Motor neuron (in vitro differentiated cells): ENCODE data around the gene FOXK1. TPM values are rescaled to one million over a fixed set of nuclear protein-coding genes. Genes with fewer than 3 reads are reported as not detected.

ENCODE experiments used
- ATAC-seq, 8 experiments: fragments of 200-7000 bp; cut with Tn5 transposase; replicated peaks in 6 of 8; 2 replicates each; pipeline ENCODE4 v1.8.0; 2021; ENCODE audit warnings: mild to moderate bottlenecking in 8 of 8, moderate library complexity in 8 of 8
- H3K27ac ChIP-seq, 2 donors: fragments of 250-450 bp; sonication (Bioruptor Pico); 2 replicates each; pipeline ENCODE4 v1.9.0; 2021; ENCODE audit warnings: antibody characterized with exemption in 2 of 2, mild to moderate bottlenecking in 2 of 2, moderate library complexity in 1 of 2
- H3K4me1 ChIP-seq, 2 donors: fragments of 250-450 bp; sonication (Bioruptor Pico); replicated peaks in 1 of 2; 2 replicates each; pipeline ENCODE4 v1.6.1; 2021; ENCODE audit warnings: antibody characterized with exemption in 2 of 2, mild to moderate bottlenecking in 2 of 2, moderate library complexity in 1 of 2
- H3K4me3 ChIP-seq, 5 donors: fragments of 250-450 bp; sonication (Bioruptor Pico); 2 replicates each; pipeline ENCODE4 v1.9.0; 2021; ENCODE audit warnings: antibody characterized with exemption in 5 of 5, mild to moderate bottlenecking in 5 of 5, moderate library complexity in 4 of 5
- WGBS, 10 experiments: fragments of 450-650 bp; shearing (Covaris generic); methylation state at CpG; one replicate each; pipeline ENCODE4 v1.0.0; 2022; 5-methylcytosine and 5-hydroxymethylcytosine counted together
- in situ Hi-C, 9 experiments: fragments of 400-800 bp; cut with MboI; loops; one replicate each; pipeline ENCODE4 v1.15.0; 2021; ENCODE audit warnings: low sequenced_read_pairs in 9 of 9, low pct_unique_long_range_greater_than_20kb in 2 of 9; ENCODE audit not compliant: unreplicated experiment in 9 of 9
- total RNA-seq, 8 experiments: library from RNA; unstranded; fragments of 300-600 nt; gene quantifications; 2 replicates each; pipeline versions ENCODE4 v1.2.3 to v1.2.4, GENCODE V29; 2022

Gene FOXK1
- total RNA-seq, 8 experiments from 2014 or later = 14.8 to 61.7 (median 24.5) TPM

DNA sequence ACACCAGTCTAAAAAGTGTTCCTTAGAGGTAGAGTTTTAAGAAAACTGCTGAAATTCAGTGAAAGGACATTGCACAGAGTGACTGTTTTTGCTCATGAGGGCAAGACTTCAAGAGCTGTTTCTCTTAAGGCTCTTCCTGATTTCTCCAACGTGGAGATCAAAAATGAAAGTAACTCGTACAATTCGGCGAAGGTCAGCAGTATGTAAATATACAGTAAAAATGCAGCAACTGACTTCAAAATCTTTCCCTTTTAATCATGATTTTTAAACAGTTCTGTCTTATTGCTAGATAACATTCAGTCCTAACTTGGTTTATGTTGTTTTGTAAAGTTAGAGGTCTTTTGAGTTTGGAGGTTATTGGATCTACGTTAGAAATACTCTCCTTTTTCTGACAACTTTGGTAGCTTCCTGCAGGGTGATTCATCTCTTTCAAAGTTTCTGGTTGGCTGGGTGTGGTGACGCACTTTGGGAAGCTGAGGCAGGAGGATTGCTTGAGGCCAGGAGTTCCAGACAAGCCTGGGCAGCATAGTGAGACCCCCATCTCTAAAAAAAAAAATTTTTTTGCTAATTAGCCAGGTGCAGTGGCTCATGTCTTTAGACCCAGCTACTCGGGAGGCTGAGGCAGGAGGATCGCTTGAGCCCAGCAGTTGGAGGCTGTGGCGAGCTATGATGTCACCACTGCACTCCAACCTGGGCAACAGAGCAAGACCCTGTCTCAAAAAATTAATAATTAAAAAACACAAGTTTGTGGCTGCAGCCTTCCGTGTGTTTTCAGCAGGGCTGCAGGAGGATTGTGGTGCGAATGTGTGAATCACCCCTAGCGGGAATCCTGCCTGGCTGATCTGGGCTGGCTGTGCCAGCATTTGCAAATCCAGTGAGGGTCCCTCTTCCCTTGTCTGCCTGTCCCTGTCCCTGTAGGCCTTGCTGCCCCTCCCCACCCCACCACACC is 64.2 kb downstream of the FOXK1 start:
- WGBS, 10 experiments = 40 to 100% (median 85%) methylated on average over 1 to 11 of the region's 12 CpGs; no CpG with 5 or more reads in 1 of the 10 experiments
- peak overlapping the region in 1 of 2 donors; percentile 91 for H3K27ac ChIP-seq
- no peak overlapping the region for H3K4me3 ChIP-seq
- ATAC-seq = peak in 2 of 8 experiments; percentile 4
- peaks cover 19 to 26% of the 10 kb centered on the region in 2 donors for H3K4me1 ChIP-seq
- in situ Hi-C loops = no loop called here

DNA sequence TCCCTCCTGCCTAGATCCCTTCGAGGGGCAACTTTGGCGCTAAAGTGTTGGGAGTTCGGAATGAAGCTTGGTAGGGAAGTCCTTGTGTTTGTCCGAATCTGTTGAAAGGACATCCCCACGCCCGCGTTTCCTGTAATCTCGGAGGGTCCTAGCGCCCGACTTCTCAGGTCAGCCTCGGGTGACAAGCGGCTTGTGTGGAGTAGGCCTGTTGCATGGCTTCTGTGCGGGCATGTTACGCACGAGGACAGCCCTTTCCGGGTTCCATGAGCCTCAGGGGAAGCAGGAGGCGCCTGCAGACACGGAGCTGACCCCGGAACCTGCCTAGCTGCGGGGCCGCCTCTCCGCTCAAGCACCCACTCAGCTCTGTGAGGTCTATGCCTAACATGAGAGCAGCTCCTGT is 64.9 kb downstream of the FOXK1 start:
- H3K4me3 ChIP-seq = no peak overlapping the region
- H3K27ac ChIP-seq = no peak overlapping the region
- ATAC-seq = no peak
- in situ Hi-C loops = no loop called here
- H3K4me1 ChIP-seq = peaks cover 19 to 26% of the 10 kb centered on the region in 2 donors
- 81 to 100% (median 94%) methylated on average over 1 to 13 of the region's 22 CpGs; no CpG with 5 or more reads in 2 of the 10 experiments for WGBS, 10 experiments

DNA sequence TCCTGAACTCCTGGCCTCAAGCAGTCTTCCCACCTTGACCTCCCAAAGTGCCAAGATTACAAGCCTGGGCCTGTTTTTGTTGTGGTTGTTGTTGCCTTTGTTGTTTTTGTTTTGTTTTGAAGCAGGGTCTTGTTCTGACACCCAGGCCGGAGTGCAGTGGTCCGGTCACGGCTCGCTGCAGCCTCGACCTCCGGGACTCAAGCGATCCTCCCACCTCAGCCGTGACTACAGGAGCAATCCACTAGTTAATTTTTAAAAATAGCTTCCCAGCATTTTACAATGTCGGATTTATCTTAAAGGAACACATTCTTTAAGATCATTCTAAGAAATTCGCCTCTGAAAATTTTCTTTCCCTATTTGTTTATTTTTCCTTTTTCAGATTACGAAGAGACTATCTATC is 65.7 kb downstream of the FOXK1 start:
- WGBS, 10 experiments = 88 to 100% (median 96%) methylated on average over 1 to 11 of the region's 11 CpGs
- Histone ChIP-seq H3K27ac (no peak overlapping the region), H3K4me1 (peaks cover 19 to 26% of the 10 kb centered on the region in 2 donors), H3K4me3 (no peak overlapping the region)
- ATAC-seq = no peak
- in situ Hi-C loops = no loop called here

DNA sequence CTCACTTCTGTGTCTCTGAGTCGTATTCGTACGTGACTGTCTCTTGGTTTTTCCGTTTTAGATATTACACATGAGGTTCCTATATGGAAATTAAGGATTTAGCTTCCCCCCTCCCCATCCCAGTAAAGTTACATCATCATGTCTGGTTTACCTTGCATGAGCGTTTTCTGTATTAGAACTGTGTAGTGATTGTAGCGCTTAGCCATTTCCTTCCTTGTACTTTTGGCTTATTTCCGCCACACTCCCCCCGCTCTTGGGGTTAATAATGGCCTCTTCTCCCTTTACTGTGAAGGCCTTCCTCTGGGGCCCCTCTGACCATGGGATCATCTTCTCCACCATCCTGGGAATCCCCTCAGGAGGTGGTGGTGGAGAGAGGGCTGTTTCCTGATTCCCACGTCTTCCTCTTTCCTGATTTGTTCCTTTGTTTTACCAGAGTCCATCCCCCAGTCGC is 66.2 kb downstream of the FOXK1 start:
- 82 to 100% (median 91%) methylated on average over 2 to 9 of the region's 10 CpGs for WGBS, 10 experiments
- ATAC-seq = no peak
- peaks cover 19 to 26% of the 10 kb centered on the region in 2 donors for H3K4me1 ChIP-seq
- H3K27ac ChIP-seq = no peak overlapping the region
- in situ Hi-C loops = no loop called here
- no peak overlapping the region for H3K4me3 ChIP-seq

DNA sequence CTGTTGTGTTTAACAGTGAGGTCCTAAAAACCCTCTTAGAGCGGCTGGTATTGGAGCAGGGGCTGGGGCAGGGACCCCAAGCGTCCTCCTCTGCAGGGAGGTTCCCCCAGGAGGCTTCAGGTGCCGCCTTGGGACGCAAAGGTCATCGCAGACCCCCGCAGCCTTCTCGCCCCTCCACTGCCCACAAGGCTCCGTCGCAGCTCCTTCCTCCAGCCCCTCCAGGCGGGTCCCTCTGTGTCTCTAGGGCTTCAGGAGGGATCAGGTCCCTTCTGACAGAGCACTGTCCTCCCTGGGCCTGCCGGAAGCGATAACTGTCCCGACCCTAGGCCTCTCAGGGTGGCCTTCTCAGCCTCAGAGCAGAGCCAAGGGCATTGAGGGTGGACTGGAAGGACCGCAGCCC is 67.3 kb downstream of the FOXK1 start:
- ATAC-seq = no peak
- Histone ChIP-seq H3K27ac (no peak overlapping the region), H3K4me1 (peaks cover 14 to 18% of the 10 kb centered on the region in 2 donors), H3K4me3 (no peak overlapping the region)
- 96 to 100% (median 100%) methylated on average over 4 to 5 of the region's 14 CpGs; no CpG with 5 or more reads in 7 of the 10 experiments for WGBS, 10 experiments
- in situ Hi-C loops = no loop called here

DNA sequence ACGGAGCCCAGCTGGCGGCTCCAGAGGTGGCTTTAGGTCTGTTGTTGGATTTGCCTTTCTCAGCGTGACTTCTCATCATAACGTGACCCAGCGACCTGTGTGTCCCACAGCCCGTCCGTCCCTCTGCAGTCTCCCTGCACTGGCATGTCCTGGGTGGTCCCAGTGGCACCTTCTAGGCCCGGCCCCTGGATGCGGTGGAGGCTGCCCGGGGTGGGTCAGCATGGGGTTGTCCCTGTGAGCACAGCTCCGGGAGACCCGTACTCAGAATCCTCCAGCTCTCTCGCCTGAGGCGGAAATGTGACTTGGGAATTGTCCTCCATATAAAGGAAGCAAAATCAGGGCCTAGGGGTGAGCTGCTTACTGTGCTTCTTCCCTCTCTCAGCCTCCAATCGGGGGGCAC is 67.7 kb downstream of the FOXK1 start:
- ATAC-seq = no peak
- H3K4me1 ChIP-seq = peaks cover 10 to 13% of the 10 kb centered on the region in 2 donors
- in situ Hi-C loops = no loop called here
- H3K27ac ChIP-seq = no peak overlapping the region
- H3K4me3 ChIP-seq = no peak overlapping the region
- 80 to 93% methylated on average over 1 to 8 of the region's 15 CpGs; no CpG with 5 or more reads in 8 of the 10 experiments for WGBS, 10 experiments

DNA sequence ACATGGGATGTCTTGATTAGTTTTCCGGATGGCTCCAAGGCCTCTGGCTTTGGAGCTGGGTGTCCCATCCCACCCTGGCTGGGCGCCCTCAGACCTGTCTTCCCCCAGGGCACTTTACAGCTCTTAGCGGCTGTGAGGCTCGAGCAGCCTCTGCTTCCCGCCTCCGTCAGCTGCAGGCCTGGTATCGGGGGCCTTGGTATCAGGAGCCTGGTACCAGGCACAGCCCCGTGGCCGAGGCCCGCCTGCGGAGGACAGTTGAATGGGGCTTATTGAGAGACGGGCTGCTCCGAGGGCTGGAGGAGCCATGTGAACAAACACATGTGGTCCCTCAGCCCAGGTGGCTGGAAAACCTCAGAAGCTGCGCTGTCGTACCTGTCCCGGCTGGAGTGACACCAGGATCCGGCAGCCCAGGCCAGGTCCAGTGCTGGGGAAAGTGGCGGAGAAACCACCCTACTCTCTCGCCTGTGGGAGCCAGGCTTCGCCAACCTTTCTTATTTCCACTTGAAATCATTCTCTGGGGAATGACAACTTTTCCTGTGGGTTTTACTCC is 69.4 kb downstream of the FOXK1 start:
- in situ Hi-C loops = no loop called here
- 80 to 100% methylated on average over 2 to 4 of the region's 20 CpGs; no CpG with 5 or more reads in 8 of the 10 experiments for WGBS, 10 experiments
- ATAC-seq = no peak
- Histone ChIP-seq H3K27ac (no peak overlapping the region), H3K4me3 (no peak overlapping the region), H3K4me1 (peaks cover 0 to 3% of the 10 kb centered on the region in 2 donors)

DNA sequence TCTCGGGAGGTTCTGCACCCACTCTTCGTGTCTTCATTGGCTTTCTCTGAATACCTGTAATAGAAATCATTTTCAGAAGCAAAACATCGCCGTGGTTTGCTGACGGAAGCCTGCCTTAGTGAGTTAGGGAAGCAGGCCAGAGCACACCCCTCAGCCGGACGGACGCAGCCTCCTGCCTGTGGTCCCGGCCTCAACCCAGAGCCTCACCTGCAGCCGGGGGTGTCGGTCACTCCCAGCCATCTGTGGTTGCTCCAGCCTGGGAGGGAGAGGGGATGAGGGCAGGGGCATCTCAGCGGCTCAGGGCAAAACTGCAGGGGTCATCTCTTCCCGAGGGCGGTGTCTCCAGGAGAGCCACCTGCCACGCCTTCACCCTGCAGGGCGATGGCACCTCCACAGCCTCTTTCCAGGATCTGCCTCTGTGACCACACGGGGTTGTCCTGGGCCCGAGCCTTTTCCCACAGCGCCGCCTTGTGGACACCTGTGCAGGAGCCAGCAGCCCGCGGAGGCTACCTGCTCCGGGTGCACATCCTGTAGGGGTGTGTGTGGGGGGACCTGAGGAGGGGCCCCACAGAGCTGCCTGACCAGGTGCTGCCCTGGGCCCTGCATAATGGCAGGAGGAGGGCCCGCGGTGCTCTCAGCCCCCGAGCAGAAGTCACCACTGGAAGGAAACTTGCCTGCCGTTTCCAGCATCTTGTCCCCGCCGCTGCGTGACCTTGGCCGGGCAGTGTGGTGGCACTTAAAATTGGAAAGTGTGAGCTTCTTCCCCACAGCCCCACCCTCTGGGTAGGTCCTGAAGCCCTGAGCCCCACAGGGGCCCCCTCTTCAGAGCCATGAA is 71.7 kb downstream of the FOXK1 start:
- peaks cover 0 to 3% of the 10 kb centered on the region in 2 donors for H3K4me1 ChIP-seq
- peak; percentile 86 to 97 (median 91) for ATAC-seq
- WGBS, 10 experiments = 60 to 100% (median 91%) methylated on average over 1 to 11 of the region's 31 CpGs; no CpG with 5 or more reads in 6 of the 10 experiments
- H3K4me3 ChIP-seq = no peak overlapping the region
- no peak overlapping the region for H3K27ac ChIP-seq
- in situ Hi-C loops = no loop called here

DNA sequence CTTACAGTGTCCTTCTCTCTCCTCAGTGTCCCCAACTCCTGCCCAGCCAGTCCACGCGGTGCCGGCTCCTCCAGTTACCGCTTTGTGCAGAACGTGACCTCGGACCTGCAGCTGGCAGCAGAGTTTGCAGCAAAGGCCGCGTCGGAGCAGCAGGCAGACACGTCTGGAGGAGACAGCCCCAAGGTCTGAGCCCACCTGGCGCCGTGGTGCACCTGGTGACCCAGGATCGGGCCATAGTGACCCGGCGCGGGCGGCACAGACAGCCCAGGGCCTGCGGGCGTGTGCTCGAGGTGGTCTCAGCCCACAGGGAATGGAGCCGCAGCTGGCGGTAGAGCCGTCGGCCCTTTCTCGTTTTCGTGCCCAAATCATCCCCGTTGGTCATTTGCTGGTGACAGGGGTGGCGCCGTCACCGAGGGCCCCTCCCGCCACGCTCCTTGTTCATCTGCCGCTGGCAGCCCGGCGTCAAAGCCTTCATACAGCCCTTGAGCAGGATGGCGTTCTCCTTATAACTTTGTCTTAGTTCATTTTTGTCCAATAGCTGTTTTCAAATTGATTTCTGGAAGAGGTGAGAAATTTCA is 72.4 kb downstream of the FOXK1 start:
- WGBS, 10 experiments = 80 to 100% (median 89%) methylated on average over 1 to 9 of the region's 36 CpGs; no CpG with 5 or more reads in 7 of the 10 experiments
- in situ Hi-C loops = no loop called here
- Histone ChIP-seq H3K27ac (no peak overlapping the region), H3K4me1 (peaks cover 0 to 3% of the 10 kb centered on the region in 2 donors), H3K4me3 (no peak overlapping the region)
- ATAC-seq = peak in 1 of 8 experiments; percentile 2

DNA sequence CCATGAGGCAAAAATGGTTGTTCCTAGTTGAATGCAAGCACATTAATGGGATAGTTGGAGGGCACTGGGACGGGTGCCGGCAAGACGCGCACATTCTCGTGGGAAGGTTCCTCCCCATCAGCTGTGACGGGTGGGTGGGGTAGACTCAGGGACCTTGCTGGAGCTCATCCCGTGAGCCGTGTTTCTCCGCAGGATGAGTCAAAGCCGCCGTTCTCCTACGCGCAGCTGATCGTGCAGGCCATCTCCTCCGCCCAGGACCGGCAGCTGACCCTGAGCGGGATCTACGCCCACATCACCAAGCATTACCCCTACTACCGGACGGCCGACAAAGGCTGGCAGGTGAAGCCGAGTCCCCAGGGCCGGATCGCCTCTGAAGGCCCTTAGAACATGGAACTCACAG is 73.0 kb downstream of the FOXK1 start:
- WGBS, 10 experiments = 70 to 100% (median 97%) methylated on average over 2 to 12 of the region's 24 CpGs; no CpG with 5 or more reads in 5 of the 10 experiments
- in situ Hi-C loops = no loop called here
- no peak overlapping the region for H3K4me3 ChIP-seq
- peaks cover 0 to 3% of the 10 kb centered on the region in 2 donors for H3K4me1 ChIP-seq
- H3K27ac ChIP-seq = no peak overlapping the region
- no peak for ATAC-seq

DNA sequence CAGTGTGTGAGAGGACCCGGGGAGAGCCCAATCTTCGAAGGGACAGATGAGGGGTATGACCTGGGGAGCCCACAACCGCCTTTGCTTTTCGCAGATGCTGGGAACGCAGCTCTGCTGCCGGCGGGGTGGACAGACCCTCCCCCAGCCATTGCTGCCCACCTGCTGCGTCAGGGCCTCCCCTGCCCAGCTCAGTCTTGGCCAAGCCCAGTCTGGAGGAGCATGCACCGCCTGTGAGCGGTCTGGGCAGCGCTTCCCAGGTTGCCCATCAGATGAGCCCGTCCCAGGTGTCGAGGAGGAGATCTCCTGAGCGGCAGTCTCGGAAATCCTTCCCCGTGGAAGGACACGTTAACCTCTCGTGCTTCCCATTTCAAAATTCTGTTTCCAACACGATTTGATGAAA is 76.0 kb downstream of the FOXK1 start:
- Histone ChIP-seq H3K4me1 (peaks cover 0 to 3% of the 10 kb centered on the region in 2 donors), H3K27ac (no peak overlapping the region), H3K4me3 (no peak overlapping the region)
- 83 to 100% (median 97%) methylated on average over 1 to 6 of the region's 19 CpGs; no CpG with 5 or more reads in 2 of the 10 experiments for WGBS, 10 experiments
- ATAC-seq = no peak
- in situ Hi-C loops = no loop called here

DNA sequence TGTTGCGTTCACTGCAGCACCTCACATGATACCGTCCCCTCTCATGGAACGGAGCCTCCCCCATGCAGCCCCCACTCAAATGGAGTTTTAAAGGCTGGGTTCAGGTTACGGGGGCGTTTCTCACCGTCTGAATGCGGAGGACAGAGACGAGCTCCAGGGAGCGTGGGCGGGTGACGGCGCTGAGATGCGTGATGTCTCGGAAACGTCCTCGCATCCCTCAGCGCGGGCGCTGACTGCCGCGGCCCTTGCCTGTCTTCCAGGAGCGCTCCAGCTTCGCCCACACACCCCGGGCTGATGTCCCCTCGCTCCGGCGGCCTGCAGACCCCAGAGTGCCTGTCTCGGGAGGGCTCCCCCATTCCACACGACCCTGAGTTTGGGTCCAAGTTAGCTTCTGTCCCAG is 76.7 kb downstream of the FOXK1 start:
- no peak overlapping the region for H3K4me3 ChIP-seq
- H3K4me1 ChIP-seq = no peaks in the 10 kb centered on the region
- H3K27ac ChIP-seq = no peak overlapping the region
- ATAC-seq = peak in 2 of 8 experiments; percentile 5 to 7
- in situ Hi-C loops = no loop called here
- WGBS, 10 experiments = 93% methylated on average over 3 of the region's 29 CpGs; no CpG with 5 or more reads in 9 of the 10 experiments
